22Rv1 (cell line): Measurements from ENCODE around the gene KANSL1.

Source experiments
- ZFX ChIP-seq: fragments of 450-650 bp; IDR thresholded peaks from 2 replicates; pipeline ENCODE4 v1.6.1; 2017; ENCODE audit warnings: antibody characterized with exemption, borderline replicate concordance
- TF ChIP-seq, protein P1 (sequence below): fragments of 450-650 bp; IDR thresholded peaks from 2 replicates; pipeline ENCODE4 v1.5.1; 2017; ENCODE audit warnings: mild to moderate bottlenecking

GRCh38 chr17:46163929-46164594 is 29.2 kb downstream of the KANSL1 start:
- TF ChIP-seq, protein P1, sequence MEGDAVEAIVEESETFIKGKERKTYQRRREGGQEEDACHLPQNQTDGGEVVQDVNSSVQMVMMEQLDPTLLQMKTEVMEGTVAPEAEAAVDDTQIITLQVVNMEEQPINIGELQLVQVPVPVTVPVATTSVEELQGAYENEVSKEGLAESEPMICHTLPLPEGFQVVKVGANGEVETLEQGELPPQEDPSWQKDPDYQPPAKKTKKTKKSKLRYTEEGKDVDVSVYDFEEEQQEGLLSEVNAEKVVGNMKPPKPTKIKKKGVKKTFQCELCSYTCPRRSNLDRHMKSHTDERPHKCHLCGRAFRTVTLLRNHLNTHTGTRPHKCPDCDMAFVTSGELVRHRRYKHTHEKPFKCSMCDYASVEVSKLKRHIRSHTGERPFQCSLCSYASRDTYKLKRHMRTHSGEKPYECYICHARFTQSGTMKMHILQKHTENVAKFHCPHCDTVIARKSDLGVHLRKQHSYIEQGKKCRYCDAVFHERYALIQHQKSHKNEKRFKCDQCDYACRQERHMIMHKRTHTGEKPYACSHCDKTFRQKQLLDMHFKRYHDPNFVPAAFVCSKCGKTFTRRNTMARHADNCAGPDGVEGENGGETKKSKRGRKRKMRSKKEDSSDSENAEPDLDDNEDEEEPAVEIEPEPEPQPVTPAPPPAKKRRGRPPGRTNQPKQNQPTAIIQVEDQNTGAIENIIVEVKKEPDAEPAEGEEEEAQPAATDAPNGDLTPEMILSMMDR: no peak
- no peak for TF ChIP-seq ZFX
